T-helper 1 cell (primary cell): ENCODE data around the gene NDUFV1.
A peak's percentile ranks its signal among the peaks of the same experiment; 100 is the strongest.
"Not testable (repeated sequence)": the region's sequence is repeated elsewhere in the genome, so short reads cannot be mapped to it uniquely, and the experiment has no call there.

ENCODE experiments used
- DNase-seq, 5 donors: peaks; one replicate each; pipeline ENCODE4 v3.0.0-alpha.2; 2012 to 2020

The NDUFV1 gene

DNA sequence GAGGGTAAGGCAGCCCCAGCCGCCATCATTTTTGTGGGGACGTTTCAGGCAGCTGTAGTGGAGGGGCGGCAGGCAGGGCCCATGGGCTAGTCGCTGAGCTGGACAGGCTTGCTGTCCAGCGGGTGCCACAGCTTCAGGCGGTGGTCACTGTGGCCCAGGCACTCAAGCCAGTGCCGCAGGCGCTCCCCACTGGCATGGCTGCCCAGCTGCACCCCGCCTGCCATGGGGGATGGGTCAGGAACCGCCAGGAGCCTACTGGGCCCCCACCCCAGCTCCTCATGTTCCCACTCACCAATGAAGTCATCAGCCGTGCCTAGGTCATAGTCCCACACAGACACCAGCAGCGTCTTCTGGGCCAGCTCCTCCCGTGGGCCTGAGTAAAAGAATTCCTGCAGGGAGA is 6.0 kb downstream of the NDUFV1 start:
- no peak for DNase-seq

- no peak for DNase-seq
Measured at GRCh38 chr11:67613313-67613959, 6.7 kb downstream of the NDUFV1 start.

- peak; percentile 67 to 89 (median 75) for DNase-seq
Measured at GRCh38 chr11:67613960-67614715, 7.4 kb downstream of the NDUFV1 start.

DNA sequence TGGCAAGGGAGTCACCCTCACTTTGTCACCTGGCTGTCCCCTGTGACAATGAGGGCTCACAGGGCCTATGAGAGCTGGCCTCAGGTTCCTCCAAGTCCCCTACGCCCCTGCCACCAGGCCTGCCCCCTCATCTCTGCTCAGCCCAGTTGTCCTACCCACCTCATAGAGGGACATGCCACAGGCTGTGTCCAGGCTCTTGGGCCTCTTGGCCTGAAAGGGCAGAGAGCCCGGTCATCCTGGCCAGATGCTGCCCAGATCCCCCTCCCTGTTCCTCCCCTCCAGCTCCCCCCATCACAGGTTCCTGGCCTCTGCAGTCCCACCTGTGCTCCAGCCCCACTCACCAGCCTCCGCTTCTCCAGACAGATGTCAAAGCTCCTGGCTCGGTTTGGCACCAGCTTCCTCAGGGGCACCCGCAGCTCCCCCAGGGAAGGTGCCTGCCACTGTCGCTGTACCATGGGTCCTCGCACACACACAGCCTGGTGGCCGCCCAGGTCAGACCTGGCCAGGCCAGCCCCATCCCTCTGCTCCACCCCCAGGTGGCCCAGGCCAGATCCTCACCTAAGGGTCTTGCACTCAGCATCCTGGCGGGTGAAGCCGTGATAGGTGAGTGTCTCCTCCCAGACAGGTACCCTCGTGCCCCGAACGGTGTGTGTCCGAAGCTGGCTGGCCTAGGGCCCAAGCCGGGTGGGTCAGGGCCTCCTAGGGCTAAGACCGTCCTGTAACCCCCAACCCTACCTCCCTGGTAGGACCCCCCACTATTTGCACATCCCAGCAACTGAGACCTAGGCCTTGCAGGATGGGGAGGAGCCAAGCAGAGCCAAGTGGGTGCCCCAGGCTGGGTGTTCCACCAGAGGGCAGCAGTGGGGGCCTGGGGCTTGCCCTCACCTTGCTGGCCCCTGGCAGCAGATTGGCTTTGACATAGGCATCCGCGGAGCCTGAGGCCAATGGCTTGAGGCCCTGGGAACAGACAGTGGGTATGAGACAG is 8.3 kb downstream of the NDUFV1 start:
- peak in 3 of 5 donors; percentile 31 to 75 (median 36) for DNase-seq

DNA sequence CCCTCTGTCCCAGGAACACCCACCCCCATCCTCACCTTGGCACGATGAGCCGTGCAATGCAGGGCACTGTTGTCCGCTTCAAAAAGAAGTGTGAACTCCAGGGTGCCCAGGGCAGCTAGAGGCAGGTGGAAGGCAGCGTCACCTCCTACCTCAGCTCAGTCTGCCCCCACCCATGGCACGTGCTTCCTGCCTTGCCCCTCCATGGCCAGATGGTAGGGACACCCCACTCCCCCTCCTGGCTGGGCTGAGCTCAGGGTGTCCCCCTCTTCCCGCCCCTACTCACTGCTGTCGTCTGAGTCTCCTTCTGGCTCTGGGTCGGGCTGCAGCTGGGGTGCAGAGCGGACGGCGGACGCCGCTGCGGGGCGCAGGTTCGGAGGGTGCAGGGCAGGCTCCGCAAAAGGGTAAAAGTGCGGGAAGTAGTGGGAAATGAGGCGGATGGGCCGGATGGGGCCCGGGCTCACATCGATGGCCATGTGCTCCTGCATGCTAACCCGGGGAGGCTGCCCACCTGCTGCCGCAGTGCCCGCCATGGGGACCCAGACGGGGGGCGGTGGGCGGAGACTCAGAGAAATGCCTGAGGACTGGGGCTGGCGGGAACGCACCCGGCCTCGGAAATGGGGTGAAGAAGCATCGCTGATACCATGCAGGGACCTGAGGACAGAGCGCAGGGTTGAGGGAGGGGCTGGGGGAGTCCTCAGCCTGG is 9.1 kb downstream of the NDUFV1 start:
- no peak for DNase-seq

DNA sequence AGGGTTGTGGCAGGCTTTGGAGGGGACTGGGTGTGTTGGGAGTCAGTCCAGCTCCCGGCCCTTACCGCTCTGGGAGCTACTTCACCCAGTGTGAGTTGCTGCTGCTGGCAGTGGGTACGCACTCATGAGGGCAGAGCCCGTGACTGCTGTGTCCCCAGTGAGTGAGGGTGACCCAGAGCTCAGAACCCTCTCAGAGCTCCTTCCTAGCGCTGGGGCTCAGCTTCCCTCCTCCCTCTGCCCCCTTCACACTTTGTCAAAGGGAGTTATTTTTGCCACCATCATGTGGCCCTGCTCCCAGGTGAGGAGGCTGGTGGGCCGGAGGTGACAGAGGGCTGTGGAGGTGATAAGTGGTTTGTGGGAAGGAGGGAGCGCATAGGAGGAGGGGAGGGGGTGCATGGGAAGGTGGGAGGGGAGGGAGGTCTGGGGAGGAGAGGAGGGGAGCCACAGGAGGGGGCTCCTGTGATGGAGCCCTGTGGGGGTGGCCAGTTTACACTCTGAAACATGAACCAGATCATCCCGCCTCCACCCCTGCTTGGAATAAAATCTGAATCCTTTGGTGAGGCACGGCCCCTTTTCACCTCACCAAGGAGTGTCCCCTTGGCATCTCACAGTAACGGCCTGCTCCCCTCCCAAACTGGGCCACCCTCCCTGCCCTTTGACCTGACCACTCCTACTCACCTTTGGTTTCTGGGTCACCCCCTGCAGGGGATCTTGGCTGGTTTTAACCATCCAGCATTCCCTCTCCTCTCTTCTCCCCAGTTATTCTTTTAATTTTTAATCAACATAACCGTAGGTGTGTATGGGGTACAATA is 9.9 kb downstream of the NDUFV1 start:
- DNase-seq = no peak

- no peak for DNase-seq
Measured at GRCh38 chr11:67617243-67617953, 10.7 kb downstream of the NDUFV1 start.

DNA sequence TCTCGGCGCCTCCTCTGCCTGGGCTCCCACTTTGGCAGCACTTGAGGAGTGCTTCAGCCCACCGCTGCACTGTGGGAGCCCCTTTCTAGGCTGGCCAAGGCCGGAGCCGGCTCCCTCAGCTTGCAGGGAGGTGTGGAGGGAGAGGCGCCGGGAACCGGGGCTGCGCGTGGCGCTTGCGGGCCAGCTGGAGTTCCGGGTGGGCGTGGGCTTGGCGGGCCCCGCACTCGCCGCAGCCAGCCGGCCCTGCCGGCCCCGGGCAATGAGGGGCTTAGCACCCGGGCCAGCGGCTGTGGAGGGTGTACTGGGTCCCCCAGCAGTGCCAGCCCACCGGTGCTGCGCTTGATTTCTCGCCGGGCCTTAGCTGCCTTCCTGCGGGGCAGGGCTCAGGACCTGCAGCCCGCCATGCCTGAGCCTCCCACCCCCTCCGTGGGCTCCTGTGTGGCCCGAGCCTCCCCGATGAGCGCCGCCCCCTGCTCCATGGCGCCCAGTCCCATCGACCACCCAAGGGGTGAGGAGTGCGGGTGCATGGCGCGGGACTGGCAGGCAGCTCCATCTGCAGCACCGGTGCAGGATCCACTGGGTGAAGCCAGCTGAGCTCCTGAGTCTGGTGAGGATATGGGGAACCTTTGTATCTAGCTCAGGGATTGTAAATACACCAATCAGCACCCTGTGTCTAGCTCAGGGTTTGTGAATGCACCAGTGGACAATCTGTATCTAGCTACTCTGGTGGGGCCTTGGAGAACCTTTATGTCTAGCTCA is 12.3 kb downstream of the NDUFV1 start:
- not testable (repeated sequence) for DNase-seq

DNA sequence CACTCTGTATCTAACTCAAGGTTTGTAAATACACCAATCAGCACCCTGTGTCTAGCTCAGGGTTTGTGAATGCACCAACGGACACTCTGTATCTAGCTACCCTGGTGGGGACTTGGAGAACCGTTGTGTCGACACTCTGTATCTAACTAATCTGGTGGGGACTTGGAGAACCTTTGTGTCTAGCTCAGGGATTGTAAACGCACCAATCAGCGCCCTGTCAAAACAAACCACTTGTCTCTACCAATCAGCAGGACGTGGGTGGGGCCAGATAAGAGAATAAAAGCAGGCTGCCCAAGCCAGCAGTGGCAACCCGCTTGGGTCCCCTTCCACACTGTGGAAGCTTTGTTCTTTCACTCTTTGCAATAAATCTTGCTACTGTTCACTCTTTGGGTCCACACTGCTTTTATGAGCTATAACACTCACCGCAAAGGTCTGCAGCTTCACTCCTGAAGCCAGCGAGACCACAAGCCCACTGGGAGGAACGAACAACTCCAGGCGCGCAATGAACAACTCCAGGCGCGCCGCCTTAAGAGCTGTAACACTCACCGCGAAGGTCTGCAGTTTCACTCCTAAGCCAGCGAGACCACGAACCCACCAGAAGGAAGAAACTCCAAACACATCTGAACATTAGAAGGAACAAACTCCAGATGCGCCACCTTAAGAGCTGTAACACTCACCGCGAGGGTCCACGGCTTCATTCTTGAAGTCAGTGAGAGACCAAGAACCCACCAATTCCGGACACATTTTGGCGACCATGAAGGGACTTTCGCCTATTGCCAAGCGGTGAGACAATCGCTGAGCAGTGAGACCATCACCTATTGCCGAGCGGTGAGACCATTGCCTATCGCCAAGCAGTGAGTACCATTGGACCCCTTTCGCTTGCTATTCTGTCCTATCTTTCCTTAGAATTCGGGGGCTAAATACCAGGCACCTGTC is 13.2 kb downstream of the NDUFV1 start:
- DNase-seq = not testable (repeated sequence)

DNA sequence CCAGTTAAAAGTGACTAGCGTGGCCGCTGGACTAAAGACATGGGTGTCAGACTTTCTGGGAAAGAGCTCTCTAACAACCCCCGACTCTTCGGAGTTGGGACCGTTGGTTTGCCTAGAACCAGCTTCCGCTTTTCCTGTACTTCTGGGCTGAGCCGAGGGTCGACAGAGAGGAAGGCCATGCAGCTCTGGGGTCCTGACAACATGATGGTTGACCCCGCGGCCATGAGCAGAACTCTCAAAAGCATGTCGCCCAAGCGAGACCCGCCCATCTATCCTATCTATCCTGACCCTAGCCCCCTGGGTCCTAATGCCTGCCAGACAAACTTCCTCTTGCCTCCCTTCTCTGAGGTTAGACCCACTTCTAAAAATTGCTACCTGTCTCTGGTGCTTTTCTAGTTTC is 13.9 kb downstream of the NDUFV1 start:
- DNase-seq = not testable (repeated sequence)

DNA sequence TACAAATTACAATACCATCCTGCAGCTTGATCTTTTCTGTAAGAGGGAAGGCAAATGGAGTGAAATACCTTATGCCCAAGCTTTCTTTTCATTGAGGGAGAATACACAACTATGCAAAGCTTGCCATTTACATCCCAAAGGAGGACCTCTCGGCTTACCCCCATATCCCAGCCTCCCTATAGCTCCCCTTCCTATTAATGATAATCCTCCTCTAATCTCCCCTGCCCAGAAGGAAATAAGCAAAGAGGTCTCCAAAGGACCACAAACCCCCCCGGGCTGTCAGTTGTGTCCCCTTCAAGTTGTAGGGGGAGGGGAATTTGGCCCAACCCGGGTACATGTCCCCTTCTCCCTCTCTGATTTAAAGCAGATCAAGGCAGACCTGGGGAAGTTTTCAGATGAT is 15.2 kb downstream of the NDUFV1 start:
- DNase-seq = not testable (repeated sequence)

GRCh38 chr11:67622905-67623304 is 16.2 kb downstream of the NDUFV1 start:
- DNase-seq = not testable (repeated sequence)

DNA sequence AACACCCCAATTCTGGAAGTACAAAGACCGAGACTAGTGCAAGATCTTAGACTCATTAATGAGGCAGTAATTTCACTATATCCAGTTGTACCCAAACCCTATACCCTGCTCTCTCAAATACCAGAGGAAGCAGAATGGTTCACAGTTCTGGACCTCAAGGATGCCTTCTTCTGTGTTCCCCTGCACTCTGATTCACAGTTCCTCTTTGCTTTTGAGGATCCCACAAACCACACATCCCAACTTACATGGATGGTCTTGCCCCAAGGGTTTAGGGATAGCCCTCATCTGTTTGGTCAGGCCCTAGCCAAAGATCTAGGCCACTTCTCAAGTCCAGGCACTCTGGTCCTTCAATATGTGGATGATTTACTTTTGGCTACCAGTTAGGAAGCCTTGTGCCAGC is 17.1 kb downstream of the NDUFV1 start:
- DNase-seq = not testable (repeated sequence)

DNA sequence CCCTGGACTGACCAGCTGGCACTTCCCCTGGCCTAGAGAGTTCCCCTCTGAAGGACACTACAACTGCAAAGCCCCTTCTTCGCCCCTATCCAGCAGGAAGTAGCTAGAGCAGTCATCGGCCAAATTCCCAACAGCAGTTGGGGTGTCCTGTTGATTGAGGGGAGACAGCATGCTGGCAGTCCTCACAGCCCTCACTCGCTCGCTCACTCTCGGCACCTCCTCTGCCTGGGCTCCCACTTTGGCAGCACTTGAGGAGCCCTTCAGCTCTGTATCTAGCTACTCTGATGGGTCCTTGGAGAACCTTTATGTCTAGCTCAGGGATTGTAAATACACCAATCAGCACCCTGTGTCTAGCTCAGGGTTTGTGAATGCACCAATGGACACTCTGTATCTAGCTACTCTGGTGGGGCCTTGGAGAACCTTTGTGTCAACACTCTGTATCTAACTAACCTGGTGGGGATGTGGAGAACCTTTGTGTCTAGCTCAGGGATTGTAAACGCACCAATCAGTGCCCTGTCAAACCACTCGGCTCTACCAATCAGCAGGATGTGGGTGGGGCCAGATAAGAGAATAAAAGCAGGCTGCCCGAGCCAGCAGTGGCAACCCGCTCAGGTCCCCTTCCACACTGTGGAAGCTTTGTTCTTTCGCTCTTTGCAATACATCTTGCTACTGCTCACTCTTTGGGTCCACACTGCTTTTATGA is 19.5 kb downstream of the NDUFV1 start:
- DNase-seq = not testable (repeated sequence)

GRCh38 chr11:67626970-67627369 is 20.2 kb downstream of the NDUFV1 start:
- no peak for DNase-seq

GRCh38 chr11:67627441-67627811 is 20.7 kb downstream of the NDUFV1 start:
- no peak for DNase-seq

DNA sequence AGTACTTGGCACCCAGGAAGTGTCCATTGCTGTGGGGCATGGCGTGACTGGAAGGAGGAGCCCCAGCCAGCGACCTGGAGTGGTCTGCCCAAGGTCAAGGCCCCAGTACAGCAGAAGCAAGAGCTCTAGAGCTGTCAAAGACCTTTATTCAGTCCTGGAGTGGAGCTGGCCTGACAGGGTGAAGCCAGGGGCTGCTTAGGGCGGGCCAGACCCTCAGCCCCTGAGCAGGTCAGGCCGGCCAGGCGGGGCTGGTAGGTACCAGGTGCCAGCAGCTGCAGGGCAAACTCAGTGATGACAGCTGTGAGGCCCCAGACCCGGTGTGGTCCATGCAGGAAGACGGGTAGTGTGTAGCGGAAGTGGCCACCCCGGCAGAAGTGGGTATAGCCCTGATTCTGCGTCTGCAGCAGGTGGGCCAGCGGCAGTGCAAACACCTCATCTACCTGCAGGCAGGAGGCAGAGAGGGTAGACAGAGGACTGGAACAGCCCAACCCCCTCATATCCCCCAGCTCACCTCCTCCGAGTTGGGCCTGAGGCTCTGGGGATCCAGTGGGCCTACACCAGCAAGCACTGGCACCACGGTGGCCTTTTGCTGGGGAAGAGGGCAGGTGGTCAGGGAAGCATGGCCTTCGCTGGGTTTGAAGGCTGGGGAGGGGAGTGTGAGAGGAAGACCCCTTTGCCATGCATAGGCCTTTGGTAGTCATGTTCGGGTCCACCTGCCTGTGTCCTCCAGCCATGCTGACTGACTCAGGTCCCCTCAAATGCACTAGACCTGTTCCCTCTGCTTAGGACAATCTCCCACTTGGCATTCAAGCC is 21.3 kb downstream of the NDUFV1 start:
- DNase-seq = no peak
